ENCODE measurements around the gene ITPA. TPM values are rescaled to one million over a fixed set of nuclear protein-coding genes. Genes with fewer than 3 reads are reported as not detected.
A peak's percentile ranks its signal among the peaks of the same experiment; 100 is the strongest.

The ITPA gene
- total and polyA plus RNA-seq, 2 of the 13 experiments (the other 11 are each of a cell fraction or from before 2014, with no cell fraction given) = 60.1 to 103 TPM

GRCh38 chr20:3224681-3225421, 15.6 kb downstream of the ITPA start (continued):
- no peak; the same call in 1 of the 2 replicates for TF ChIP-seq KIAA2018 (CRISPR knock-in tag; IDR thresholded peaks at IDR 0.05; ENCODE audit: borderline replicate concordance)
- TF ChIP-seq ZFP36 (IDR thresholded peaks at IDR 0.05; ENCODE audit: borderline replicate concordance, low read depth, low read length, partially characterized antibody) = no peak
- TF ChIP-seq KMT2A (CRISPR knock-in tag; IDR thresholded peaks at IDR 0.05) = no peak
- peak; percentile 71; the same call in 1 of the 2 replicates for TF ChIP-seq ZNF629 (CRISPR knock-in tag; conservative IDR thresholded peaks at IDR 0.05)
- TF ChIP-seq CREM (IDR thresholded peaks at IDR 0.05) = peak; percentile 50; the same call in 1 of the 2 replicates
- no peak for TF ChIP-seq CREM (CRISPR knock-in tag; IDR thresholded peaks at IDR 0.05)
- 0 out of 2 replicates have a peak, but pooled peaks have one; percentile 28 for TF ChIP-seq ZNF552 (CRISPR knock-in tag; IDR thresholded peaks at IDR 0.05; ENCODE audit: borderline replicate concordance)
- TF ChIP-seq ARID5B (CRISPR knock-in tag; IDR thresholded peaks at IDR 0.05) = peak; percentile 93
- peak; percentile 91 for TF ChIP-seq PATZ1 (CRISPR knock-in tag; IDR thresholded peaks at IDR 0.05)
- TF ChIP-seq MAF1 (CRISPR knock-in tag; IDR thresholded peaks at IDR 0.05; ENCODE audit: borderline replicate concordance) = no peak
- no peak for TF ChIP-seq ZNF660 (CRISPR knock-in tag; IDR thresholded peaks at IDR 0.05; ENCODE audit: borderline replicate concordance, low read depth)
- TF ChIP-seq ATRX (CRISPR knock-in tag; IDR thresholded peaks at IDR 0.05; ENCODE audit: borderline replicate concordance) = no peak
- TF ChIP-seq DNMT1 (CRISPR knock-in tag; IDR thresholded peaks at IDR 0.05) = no peak
- TF ChIP-seq ISX (CRISPR knock-in tag; conservative IDR thresholded peaks at IDR 0.05) = no peak
- no peak for TF ChIP-seq RFX1 (IDR thresholded peaks at IDR 0.05)
- no peak for TF ChIP-seq NR1H2 (CRISPR knock-in tag; IDR thresholded peaks at IDR 0.05; ENCODE audit: borderline replicate concordance, low read depth)

Data from HepG2 (cell line).